ENCODE results near the gene HOXD13. TPM values are rescaled to one million over a fixed set of nuclear protein-coding genes. Genes with fewer than 3 reads are reported as not detected.
A peak's percentile ranks its signal among the peaks of the same experiment; 100 is the strongest.

Gene HOXD13
- total and polyA plus RNA-seq, 2 of the 13 experiments (the other 11 are each of a cell fraction or from before 2014, with no cell fraction given) = not detected

- TF ChIP-seq ZNF691 (CRISPR knock-in tag; IDR thresholded peaks at IDR 0.05; ENCODE audit: borderline replicate concordance, low read depth) (peak; percentile 72; the same call in 1 of the 2 replicates), ZNF776 (CRISPR knock-in tag; IDR thresholded peaks at IDR 0.05) (peak; percentile 75), THRA (CRISPR knock-in tag; IDR thresholded peaks at IDR 0.05; ENCODE audit: borderline replicate concordance) (peak; percentile 79), ZBTB20 (CRISPR knock-in tag; IDR thresholded peaks at IDR 0.05; ENCODE audit: borderline replicate concordance, low read depth) (no peak), JARID2 (CRISPR knock-in tag; IDR thresholded peaks at IDR 0.05; ENCODE audit: insufficient replicate concordance) (peak; percentile 91), TAF15 (IDR thresholded peaks at IDR 0.05; ENCODE audit: low read depth, low read length, poor library complexity, severe bottlenecking) (peak; percentile 80), PAXIP1 (CRISPR knock-in tag; conservative IDR thresholded peaks at IDR 0.05) (0 out of 2 replicates have a peak, but pooled peaks have one; percentile 17), NRL (CRISPR knock-in tag; IDR thresholded peaks at IDR 0.05; ENCODE audit: borderline replicate concordance) (peak; percentile 90), ZNF44 (CRISPR knock-in tag; IDR thresholded peaks at IDR 0.05) (peak; percentile 47; the same call in 1 of the 2 replicates), ZSCAN5A (CRISPR knock-in tag; IDR thresholded peaks at IDR 0.05; ENCODE audit: borderline replicate concordance) (peak; percentile 8; the same call in 1 of the 2 replicates), ZNF18 (CRISPR knock-in tag; IDR thresholded peaks at IDR 0.05; ENCODE audit: insufficient replicate concordance) (peak; percentile 71), HOXA3 (CRISPR knock-in tag; IDR thresholded peaks at IDR 0.05) (peak; percentile 57; the same call in 1 of the 2 replicates)
These were observed 48.2 kb downstream of the HOXD13 start (continued) for GRCh38 chr2:176140513-176141317.

All from HepG2 (cell line).